WTC11 (cell line): ENCODE measurements around the gene ZNF853. TPM values are rescaled to one million over a fixed set of nuclear protein-coding genes. Genes with fewer than 3 reads are reported as not detected.

Source experiments
- ATAC-seq: fragments of 200-7000 bp; cut with Tn5 transposase; 2 replicates; pipeline ENCODE4 v1.10.0; 2021; ENCODE audit warnings: mild to moderate bottlenecking, moderate library complexity
- Bru-seq: library from RNA; stranded (reverse); fragments of 400-500 nt; gene quantifications from one replicate; lab custom pipeline; 2021; lab: Mats Ljungman, UMichigan
- CTCF ChIA-PET: fragments of 300-600 bp; sonication (Branson Sonifier 250); formaldehyde crosslinking; loops from one replicate; lab custom pipeline; 2021; ENCODE audit warnings: antibody characterized with exemption; lab: Charles Lee
- POLR2A ChIA-PET: fragments of 350-600 bp; sonication (Branson Sonifier 250); formaldehyde crosslinking; loops from one replicate; lab custom pipeline; 2021; ENCODE audit warnings: antibody characterized with exemption; lab: Charles Lee
- DNase-seq: peaks from one replicate; pipeline ENCODE4 v3.0.0; 2021; ENCODE audit warnings: low spot score
- H3K27ac Mint-ChIP-seq: 2 replicates; pipeline ENCODE4 v1.8.0; 2021; ENCODE audit warnings: mixed read lengths
- H3K27me3 Mint-ChIP-seq: 2 replicates; pipeline ENCODE4 v1.8.0; 2021; ENCODE audit warnings: low read depth, mild to moderate bottlenecking, moderate library complexity, mixed read lengths
- H3K36me3 Mint-ChIP-seq: 2 replicates; pipeline ENCODE4 v1.8.0; 2021; ENCODE audit warnings: mixed read lengths
- H3K4me1 Mint-ChIP-seq: 2 replicates; pipeline ENCODE4 v1.8.0; 2022; ENCODE audit warnings: mixed read lengths
- H3K4me3 Mint-ChIP-seq: 2 replicates; pipeline ENCODE4 v1.8.0; 2021; ENCODE audit warnings: mild to moderate bottlenecking, moderate library complexity, mixed read lengths
- H3K9me3 Mint-ChIP-seq: 2 replicates; pipeline ENCODE4 v1.8.0; 2021; ENCODE audit warnings: mixed read lengths
- CBFB ChIP-seq: sonication (generic); formaldehyde crosslinking; IDR thresholded peaks from 2 replicates; pipeline ENCODE4 v1.8.1; 2022; ENCODE audit warnings: mild to moderate bottlenecking, low read depth, missing genetic modification reagents
- ETV6 ChIP-seq: sonication (generic); formaldehyde crosslinking; IDR thresholded peaks from 2 replicates; pipeline ENCODE4 v1.8.1; 2022; ENCODE audit warnings: mild to moderate bottlenecking, missing genetic modification reagents
- FOXP1 ChIP-seq: sonication (generic); formaldehyde crosslinking; IDR thresholded peaks from 2 replicates; pipeline ENCODE4 v1.8.0; 2022; ENCODE audit warnings: missing genetic modification reagents, mild to moderate bottlenecking, moderate library complexity, borderline replicate concordance
- GABPB1 ChIP-seq: sonication (generic); formaldehyde crosslinking; IDR thresholded peaks from 2 replicates; pipeline ENCODE4 v1.8.1; 2023; ENCODE audit warnings: mild to moderate bottlenecking, missing genetic modification reagents
- HMGA2 ChIP-seq: fragments of 250-450 bp; sonication (Bioruptor Pico); IDR thresholded peaks from 2 replicates; pipeline ENCODE4 v1.4.0; 2021; ENCODE audit warnings: mild to moderate bottlenecking, moderate library complexity
- HMGXB4 ChIP-seq: sonication (generic); formaldehyde crosslinking; IDR thresholded peaks from 2 replicates; pipeline ENCODE4 v1.8.1; 2023; ENCODE audit warnings: mild to moderate bottlenecking, moderate library complexity, missing genetic modification reagents
- MAX ChIP-seq: sonication (generic); formaldehyde crosslinking; IDR thresholded peaks from 2 replicates; pipeline ENCODE4 v1.8.0; 2022; ENCODE audit warnings: mild to moderate bottlenecking, missing genetic modification reagents
- MYBL2 ChIP-seq: sonication (generic); formaldehyde crosslinking; IDR thresholded peaks from 2 replicates; pipeline ENCODE4 v1.8.1; 2023; ENCODE audit warnings: mild to moderate bottlenecking, moderate library complexity, missing genetic modification reagents
- NFATC4 ChIP-seq: fragments of 250-450 bp; sonication (Bioruptor Pico); IDR thresholded peaks from 2 replicates; pipeline ENCODE4 v1.9.0; 2021; ENCODE audit warnings: mild to moderate bottlenecking
- NFYB ChIP-seq: sonication (generic); formaldehyde crosslinking; conservative IDR thresholded peaks from 2 replicates; pipeline ENCODE4 v1.8.0; 2022; ENCODE audit warnings: low read depth, missing genetic modification reagents
- SMAD3 ChIP-seq: sonication (generic); formaldehyde crosslinking; IDR thresholded peaks from 2 replicates; pipeline ENCODE4 v1.8.0; 2022; ENCODE audit warnings: missing genetic modification reagents, mild to moderate bottlenecking, borderline replicate concordance
- SMAD4 ChIP-seq: sonication (generic); formaldehyde crosslinking; IDR thresholded peaks from 2 replicates; pipeline ENCODE4 v1.8.0; 2022; ENCODE audit warnings: mild to moderate bottlenecking, missing genetic modification reagents
- STAT6 ChIP-seq: sonication (generic); formaldehyde crosslinking; conservative IDR thresholded peaks from 2 replicates; pipeline ENCODE4 v1.8.1; 2023; ENCODE audit warnings: mild to moderate bottlenecking, low read depth, missing genetic modification reagents, moderate library complexity
- TEAD1 ChIP-seq: sonication (generic); formaldehyde crosslinking; IDR thresholded peaks from 2 replicates; pipeline ENCODE4 v1.8.0; 2022; ENCODE audit warnings: mild to moderate bottlenecking, missing genetic modification reagents
- TP53 ChIP-seq: sonication (generic); formaldehyde crosslinking; IDR thresholded peaks from 2 replicates; pipeline ENCODE4 v1.8.1; 2023; ENCODE audit warnings: mild to moderate bottlenecking, missing genetic modification reagents
- ZBTB21 ChIP-seq: sonication (generic); formaldehyde crosslinking; IDR thresholded peaks from 2 replicates; pipeline ENCODE4 v1.8.1; 2023; ENCODE audit warnings: mild to moderate bottlenecking, missing genetic modification reagents, borderline replicate concordance
- ZNF232 ChIP-seq: sonication (generic); formaldehyde crosslinking; IDR thresholded peaks from 2 replicates; pipeline ENCODE4 v1.8.0; 2022; ENCODE audit warnings: mild to moderate bottlenecking, missing genetic modification reagents
- ZNF423 ChIP-seq: fragments of 250-450 bp; sonication (Bioruptor Pico); IDR thresholded peaks from 2 replicates; pipeline ENCODE4 v2.1.2; 2022; ENCODE audit warnings: mild to moderate bottlenecking, moderate library complexity
- long read RNA-seq, 3 experiments: library from RNA in 1 of 3; library from capped mRNA in 1 of 3; library from polyadenylated mRNA in 1 of 3; unstranded in 2 of 3; stranded (forward) in 1 of 3; transcript quantifications; one replicate each; pipeline ENCODE4 v2.0.0, GENCODE V29; 2021
- total RNA-seq: library from RNA; stranded (reverse); gene quantifications from 3 replicates; pipeline ENCODE4 v1.2.3, GENCODE V29; 2021

ZNF853 gene
- 7.7 to 8.0 TPM (median 8.0 TPM) in 3 replicates for total RNA-seq
- percentile 54 among the genes with signal in this experiment for Bru-seq, nascent RNA
- long read RNA-seq, experiment 1, transcript ZNF853-201 (3 exons, 3,857 nt): major isoform, 18 of 37 reads
- long read RNA-seq, experiment 1, partial matches to known transcripts: 0 of 37 reads
- long read RNA-seq, experiment 1, other reads (novel, unspliced or antisense): 19 of 37 reads
- long read RNA-seq, experiment 2, partial matches to known transcripts: 9 of 19 reads
- long read RNA-seq, experiment 2, other reads (novel, unspliced or antisense): 6 of 19 reads
- long read RNA-seq, experiment 3: 0 reads

- Mint-ChIP-seq H3K36me3 (no peaks in the 10 kb centered on the region), H3K27ac (peak within 1 kb of the TSS; percentile 28), H3K9me3 (no peaks in the 10 kb centered on the region)
- DNase-seq (peak; percentile 54), ATAC-seq (peak; percentile 62)
- ChIA-PET CTCF (no interaction called here), POLR2A (no interaction called here)
- TF ChIP-seq ZNF423 (CRISPR knock-in tag) (peak; percentile 79), SMAD3 (no peak), MAX (peak; percentile 55; the same call in 1 of the 2 replicates), FOXP1 (peak; percentile 75; the same call in 1 of the 2 replicates), TP53 (CRISPR knock-in tag) (peak; percentile 21; the same call in 1 of the 2 replicates), CBFB (peak; percentile 50; the same call in 1 of the 2 replicates), SMAD4 (CRISPR knock-in tag) (peak; percentile 77; the same call in 1 of the 2 replicates), NFYB (CRISPR knock-in tag) (no peak), TEAD1 (CRISPR knock-in tag) (no peak), MYBL2 (CRISPR knock-in tag) (peak; percentile 7; the same call in 1 of the 2 replicates), ZNF232 (no peak), ZBTB21 (CRISPR knock-in tag) (0 out of 2 replicates have a peak, but pooled peaks have one; percentile 54), NFATC4 (CRISPR knock-in tag) (no peak), HMGXB4 (CRISPR knock-in tag) (peak; percentile 21; the same call in 1 of the 2 replicates), ETV6 (CRISPR knock-in tag) (0 out of 2 replicates have a peak, but pooled peaks have one; percentile 68)
- TF ChIP-seq, all 79 proteins: peak for 10
- H3K4me3 Mint-ChIP-seq: peak within 1 kb of the TSS; percentile 76
- peaks cover 5% of the 10 kb centered on the region; the same call in 1 of the 2 replicates for H3K27me3 Mint-ChIP-seq
- H3K4me1 Mint-ChIP-seq: peaks cover 12% of the 10 kb centered on the region
Observed at GRCh38 chr7:6614953-6615722, at the start of gene ZNF853. Gene ZNF853, plus strand, starts transcription at chr7:6615610. Its CDS starts 565 bp downstream, at chr7:6616175.

- Mint-ChIP-seq H3K27me3 (no peaks in the 10 kb centered on the region), H3K4me3 (no peak overlapping the region), H3K36me3 (no peaks in the 10 kb centered on the region), H3K9me3 (no peaks in the 10 kb centered on the region), H3K4me1 (no peaks in the 10 kb centered on the region), H3K27ac (no peak overlapping the region)
- ChIA-PET POLR2A (no interaction called here), CTCF (no interaction called here)
- TF ChIP-seq GABPB1 (CRISPR knock-in tag) (peak; percentile 71), STAT6 (no peak)
- ATAC-seq: no peak
- no peak for DNase-seq
Observed at GRCh38 chr7:6565655-6566054, 49.8 kb upstream of the ZNF853 start.

- DNase-seq (no peak), ATAC-seq (no peak)
- ChIA-PET POLR2A (no interaction called here), CTCF (interaction anchor here (0.8 to 1.6 kb wide), 2 partner anchors 9 to 21 kb away, joined by 3 to 5 read pairs; no protein-coding TSS in a partner anchor)
- Mint-ChIP-seq H3K27me3 (no peaks in the 10 kb centered on the region), H3K4me1 (no peaks in the 10 kb centered on the region), H3K4me3 (no peak overlapping the region), H3K9me3 (no peaks in the 10 kb centered on the region), H3K27ac (no peak overlapping the region), H3K36me3 (no peaks in the 10 kb centered on the region)
- TF ChIP-seq HMGA2 (CRISPR knock-in tag): no peak
Observed at GRCh38 chr7:6567886-6568285, 47.5 kb upstream of the ZNF853 start.
